ENCODE data around the gene ANKRD28. TPM values are rescaled to one million over a fixed set of nuclear protein-coding genes. Genes with fewer than 3 reads are reported as not detected.

The ANKRD28 gene
- 10 to 100 TPM; 33.4 to 37.1 TPM for total RNA-seq
- polyA plus RNA-seq (2013, experiment 1 of 2), result 24.5 TPM
- 18.5 TPM for polyA plus RNA-seq (2013, experiment 2 of 2)
- long read RNA-seq, experiment 1, full-length matches to known transcripts, result 1 of 13 reads
- long read RNA-seq, experiment 1, partial matches to known transcripts, result 0 of 13 reads
- long read RNA-seq, experiment 1, other reads (novel, unspliced or antisense), result 12 of 13 reads
- long read RNA-seq, experiment 2, full-length matches to known transcripts, result 23 of 45 reads
- long read RNA-seq, experiment 2, partial matches to known transcripts, result 4 of 45 reads
- long read RNA-seq, experiment 2, other reads (novel, unspliced or antisense), result 18 of 45 reads
- long read RNA-seq, experiment 3, full-length matches to known transcripts, result 1 of 7 reads
- long read RNA-seq, experiment 3, partial matches to known transcripts, result 4 of 7 reads
- long read RNA-seq, experiment 3, other reads (novel, unspliced or antisense), result 2 of 7 reads
- long read RNA-seq, experiment 4, partial matches to known transcripts, result 0 of 1 reads
- long read RNA-seq, experiment 4, other reads (novel, unspliced or antisense), result 1 of 1 reads

GRCh38 chr3:15797642-15798303, at the start of gene ANKRD28:
Gene ANKRD28, minus strand, starts transcription at chr3:15797979. Its CDS starts 1,458 bp downstream, at chr3:15796521.
- peak within 1 kb of the TSS; percentile 91 for H3K27ac Mint-ChIP-seq
- H3K27ac ChIP-seq (ENCODE audit: low read depth, low read length), result peak within 1 kb of the TSS; percentile 88
- TF ChIP-seq, protein P1, sequence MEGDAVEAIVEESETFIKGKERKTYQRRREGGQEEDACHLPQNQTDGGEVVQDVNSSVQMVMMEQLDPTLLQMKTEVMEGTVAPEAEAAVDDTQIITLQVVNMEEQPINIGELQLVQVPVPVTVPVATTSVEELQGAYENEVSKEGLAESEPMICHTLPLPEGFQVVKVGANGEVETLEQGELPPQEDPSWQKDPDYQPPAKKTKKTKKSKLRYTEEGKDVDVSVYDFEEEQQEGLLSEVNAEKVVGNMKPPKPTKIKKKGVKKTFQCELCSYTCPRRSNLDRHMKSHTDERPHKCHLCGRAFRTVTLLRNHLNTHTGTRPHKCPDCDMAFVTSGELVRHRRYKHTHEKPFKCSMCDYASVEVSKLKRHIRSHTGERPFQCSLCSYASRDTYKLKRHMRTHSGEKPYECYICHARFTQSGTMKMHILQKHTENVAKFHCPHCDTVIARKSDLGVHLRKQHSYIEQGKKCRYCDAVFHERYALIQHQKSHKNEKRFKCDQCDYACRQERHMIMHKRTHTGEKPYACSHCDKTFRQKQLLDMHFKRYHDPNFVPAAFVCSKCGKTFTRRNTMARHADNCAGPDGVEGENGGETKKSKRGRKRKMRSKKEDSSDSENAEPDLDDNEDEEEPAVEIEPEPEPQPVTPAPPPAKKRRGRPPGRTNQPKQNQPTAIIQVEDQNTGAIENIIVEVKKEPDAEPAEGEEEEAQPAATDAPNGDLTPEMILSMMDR (conservative IDR thresholded peaks at IDR 0.05), result peak; percentile 61
- H3K9me3 Mint-ChIP-seq, result no peaks in the 10 kb centered on the region
- peaks cover 5% of the 10 kb centered on the region for H3K36me3 ChIP-seq (ENCODE audit: control insufficient read depth, insufficient read depth, low read length)
- peak within 1 kb of the TSS; percentile 59 for H3K4me3 ChIP-seq (ENCODE audit: low read length)
- peaks cover 5% of the 10 kb centered on the region for H3K36me3 Mint-ChIP-seq (ENCODE audit: low read depth)
- peak; percentile 50 for DNase-seq
- no peaks in the 10 kb centered on the region for H3K9me3 ChIP-seq (ENCODE audit: control insufficient read depth, low read length)
- 27 to 30% methylated on average over 2 to 6 of the region's 6 CpGs for WGBS, 2 experiments (ENCODE audit: insufficient coverage in 1 of 2, insufficient read length in 1 of 2)
- H3K27me3 ChIP-seq (ENCODE audit: control insufficient read depth, insufficient read depth, low read length, poor library complexity, severe bottlenecking), result no peaks in the 10 kb centered on the region
- H3K4me3 Mint-ChIP-seq, result peak within 1 kb of the TSS; percentile 2
- H3K4me1 ChIP-seq (ENCODE audit: control insufficient read depth, insufficient read depth, low read length), result no peaks in the 10 kb centered on the region
- H3K4me1 Mint-ChIP-seq, result peaks cover 19% of the 10 kb centered on the region
- no peaks in the 10 kb centered on the region for H3K27me3 Mint-ChIP-seq (ENCODE audit: insufficient read depth)
- no peak within 1 kb of the TSS for H3K9ac ChIP-seq (ENCODE audit: extremely low read depth, low read length, poor library complexity, severe bottlenecking)

DNA sequence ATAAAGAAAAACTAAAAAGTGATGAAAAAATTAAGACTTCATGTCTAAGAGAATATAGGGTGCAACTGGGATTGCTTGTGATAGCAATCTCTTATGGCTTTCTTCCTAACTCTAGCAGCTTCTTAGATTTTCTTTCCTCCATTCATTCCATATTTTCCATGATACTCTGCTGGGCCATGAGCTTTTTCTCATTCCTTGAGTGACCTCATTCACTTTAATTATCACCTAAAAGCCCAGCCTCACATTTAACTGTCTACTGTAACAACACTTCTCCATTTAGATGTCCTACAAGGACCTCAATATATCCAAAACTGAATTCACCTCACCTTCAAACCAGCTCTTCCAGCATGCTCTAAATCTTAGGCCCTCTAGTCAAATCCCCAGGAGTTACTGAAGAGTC, 49.5 kb upstream of the ANKRD28 start:
- Histone ChIP-seq H3K36me3 (ENCODE audit: control insufficient read depth, insufficient read depth, low read length) (no peaks in the 10 kb centered on the region), H3K9ac (ENCODE audit: extremely low read depth, low read length, poor library complexity, severe bottlenecking) (no peak overlapping the region), H3K4me3 (ENCODE audit: low read length) (no peak overlapping the region), H3K27ac (ENCODE audit: low read depth, low read length) (no peak overlapping the region), H3K27me3 (ENCODE audit: control insufficient read depth, insufficient read depth, low read length, poor library complexity, severe bottlenecking) (no peaks in the 10 kb centered on the region), H3K9me3 (ENCODE audit: control insufficient read depth, low read length) (peaks cover 14% of the 10 kb centered on the region), H3K4me1 (ENCODE audit: control insufficient read depth, insufficient read depth, low read length) (no peaks in the 10 kb centered on the region)
- peaks cover 3% of the 10 kb centered on the region for H3K9me3 Mint-ChIP-seq
- no peak overlapping the region for H3K4me3 Mint-ChIP-seq
- peaks cover 19% of the 10 kb centered on the region for H3K36me3 Mint-ChIP-seq (ENCODE audit: low read depth)
- H3K27me3 Mint-ChIP-seq (ENCODE audit: insufficient read depth), result no peaks in the 10 kb centered on the region
- no peak for DNase-seq
- no peak overlapping the region for H3K27ac Mint-ChIP-seq
- peaks cover 10% of the 10 kb centered on the region for H3K4me1 Mint-ChIP-seq
- TF ChIP-seq, protein P1 (conservative IDR thresholded peaks at IDR 0.05), result no peak

- peaks cover 11% of the 10 kb centered on the region for H3K9me3 ChIP-seq (ENCODE audit: control insufficient read depth, low read length)
- Mint-ChIP-seq H3K27ac (no peak overlapping the region), H3K36me3 (ENCODE audit: low read depth) (peaks cover 17% of the 10 kb centered on the region), H3K4me3 (no peak overlapping the region), H3K27me3 (ENCODE audit: insufficient read depth) (no peaks in the 10 kb centered on the region), H3K4me1 (peaks cover 10% of the 10 kb centered on the region), H3K9me3 (peaks cover 3% of the 10 kb centered on the region)
- no peak for DNase-seq
- no peaks in the 10 kb centered on the region for H3K27me3 ChIP-seq (ENCODE audit: control insufficient read depth, insufficient read depth, low read length, poor library complexity, severe bottlenecking)
- no peak overlapping the region for H3K4me3 ChIP-seq (ENCODE audit: low read length)
- H3K36me3 ChIP-seq (ENCODE audit: control insufficient read depth, insufficient read depth, low read length), result no peaks in the 10 kb centered on the region
- no peak overlapping the region for H3K9ac ChIP-seq (ENCODE audit: extremely low read depth, low read length, poor library complexity, severe bottlenecking)
- H3K4me1 ChIP-seq (ENCODE audit: control insufficient read depth, insufficient read depth, low read length), result no peaks in the 10 kb centered on the region
- TF ChIP-seq, protein P1 (conservative IDR thresholded peaks at IDR 0.05), result no peak
- peak overlapping the region; percentile 18 for H3K27ac ChIP-seq (ENCODE audit: low read depth, low read length)
Measured at GRCh38 chr3:15846606-15847005, 48.8 kb upstream of the ANKRD28 start.
